PC-3 (cell line): ENCODE results near the gene TRUB2. TPM values are rescaled to one million over a fixed set of nuclear protein-coding genes. Genes with fewer than 3 reads are reported as not detected.
A peak's percentile ranks its signal among the peaks of the same experiment; 100 is the strongest.

Experiments
- ATAC-seq: fragments of 200-7000 bp; cut with Tn5 transposase; 2 replicates; pipeline ENCODE4 v1.9.1; 2020; ENCODE audit warnings: mild to moderate bottlenecking, moderate library complexity
- BruUV-seq: library from RNA; stranded (reverse); fragments of 400-500 nt; replicated peaks from 2 replicates; lab custom pipeline; 2021; lab: Mats Ljungman, UMichigan
- CTCF ChIA-PET: fragments of 300-600 bp; sonication (Branson Sonifier 250); formaldehyde crosslinking; loops from one replicate; lab custom pipeline; 2022; ENCODE audit warnings: antibody characterized with exemption; lab: Charles Lee
- POLR2A ChIA-PET: fragments of 300-600 bp; sonication (Branson Sonifier 250); formaldehyde crosslinking; loops from one replicate; lab custom pipeline; 2022; ENCODE audit warnings: antibody characterized with exemption; ENCODE audit not compliant: unreplicated experiment; lab: Charles Lee
- DNase-seq: peaks from one replicate; pipeline ENCODE4 v3.0.0-alpha.2; 2015
- H2AFZ ChIP-seq: fragments of 300-600 bp; sonication (generic); 2 replicates; pipeline ENCODE4 v1.6.0; 2016; ENCODE audit warnings: antibody characterized with exemption, low read length
- H3F3A ChIP-seq: fragments of 300-600 bp; sonication (generic); one replicate; pipeline ENCODE4 v1.6.0; 2017; ENCODE audit warnings: antibody characterized with exemption, low read length, control low read depth, mild to moderate bottlenecking; ENCODE audit not compliant: unreplicated experiment
- H3K27ac ChIP-seq: fragments of 300-600 bp; sonication (generic); 2 replicates; pipeline ENCODE4 v1.5.1; 2016; ENCODE audit warnings: mild to moderate bottlenecking, low read length
- H3K27me3 ChIP-seq: fragments of 300-600 bp; sonication (generic); 2 replicates; pipeline ENCODE4 v1.6.1; 2016; ENCODE audit warnings: low read length, mixed read lengths
- H3K36me3 ChIP-seq: fragments of 300-600 bp; sonication (generic); 2 replicates; pipeline ENCODE4 v1.6.1; 2016; ENCODE audit warnings: low read depth, mixed run types, low read length, mixed read lengths
- H3K4me1 ChIP-seq: fragments of 300-600 bp; sonication (generic); 2 replicates; pipeline ENCODE4 v1.5.1; 2016; ENCODE audit warnings: low read length; ENCODE audit not compliant: insufficient read depth
- H3K4me2 ChIP-seq: fragments of 300-600 bp; sonication (generic); 2 replicates; pipeline ENCODE4 v1.6.0; 2016; ENCODE audit warnings: low read length
- H3K4me3 ChIP-seq: fragments of 300-600 bp; sonication (generic); 2 replicates; pipeline ENCODE4 v1.5.1; 2016; ENCODE audit warnings: mild to moderate bottlenecking, low read length, mixed read lengths
- H3K79me2 ChIP-seq: fragments of 300-600 bp; sonication (generic); 2 replicates; pipeline ENCODE4 v1.6.1; 2017; ENCODE audit warnings: low read length, mixed read lengths
- H3K9ac ChIP-seq: fragments of 300-600 bp; sonication (generic); 2 replicates; pipeline ENCODE4 v1.6.0; 2016; ENCODE audit warnings: mild to moderate bottlenecking, low read length
- H3K9me2 ChIP-seq: fragments of 300-600 bp; sonication (generic); replicated peaks from 2 replicates; pipeline ENCODE4 v1.6.1; 2016; ENCODE audit warnings: mixed run types, low read length, mixed read lengths
- H3K9me3 ChIP-seq: fragments of 300-600 bp; sonication (generic); 2 replicates; pipeline ENCODE4 v1.6.1; 2016; ENCODE audit warnings: low read length, mixed read lengths
- H4K20me1 ChIP-seq: fragments of 300-600 bp; sonication (generic); 2 replicates; pipeline ENCODE4 v1.6.1; 2016; ENCODE audit warnings: low read length, mixed read lengths
- CTCF ChIP-seq: fragments of 300-600 bp; sonication (generic); conservative IDR thresholded peaks from 2 replicates; pipeline ENCODE4 v1.5.1; 2017; ENCODE audit warnings: antibody characterized with exemption, low read depth, mild to moderate bottlenecking, low read length
- EZH2 ChIP-seq: fragments of 300-600 bp; sonication (generic); IDR thresholded peaks from one replicate; pipeline ENCODE4 v1.6.1; 2017; ENCODE audit warnings: antibody characterized with exemption, mild to moderate bottlenecking, low read length; ENCODE audit not compliant: unreplicated experiment
- EZH2phosphoT487 ChIP-seq: fragments of 300-600 bp; sonication (generic); IDR thresholded peaks from 2 replicates; pipeline ENCODE4 v1.6.1; 2018; ENCODE audit warnings: mild to moderate bottlenecking, antibody characterized with exemption, low read length, borderline replicate concordance
- intact Hi-C: fragments of 100-400 bp; cut with micrococcal nuclease; formaldehyde crosslinking; loops from 2 replicates; pipeline ENCODE4 v1.9.0; 2023
- total RNA-seq: library from RNA; depleted of rRNA; stranded (reverse); fragments of >200 nt; gene quantifications from 2 replicates; pipeline ENCODE4 v1.2.3, GENCODE V29; 2014

Gene TRUB2
- total RNA-seq, 1 experiment from 2014 or later = 24.9 TPM

- TF ChIP-seq EZH2 (no peak), EZH2phosphoT487 (no peak), CTCF (no peak)
- DNase-seq (peak; percentile 30), ATAC-seq (no peak)
- Histone ChIP-seq H3K27me3 (no peaks in the 10 kb centered on the region), H4K20me1 (no peaks in the 10 kb centered on the region), H3K9ac (no peak overlapping the region), H3K9me3 (no peaks in the 10 kb centered on the region), H3K4me2 (no peak overlapping the region), H3K4me3 (no peak overlapping the region), H3K4me1 (peaks cover 24% of the 10 kb centered on the region), H3F3A (no peaks in the 10 kb centered on the region), H3K79me2 (no peaks in the 10 kb centered on the region), H2AFZ (no peak overlapping the region), H3K27ac (peak overlapping the region; percentile 43), H3K9me2 (no peaks in the 10 kb centered on the region), H3K36me3 (peaks cover 5% of the 10 kb centered on the region; the same call in 1 of the 2 replicates)
- ChIA-PET POLR2A (no interaction called here), CTCF (interaction anchor here (0.6 kb wide), 1 partner anchor 16 kb away, joined by 3 read pairs; no protein-coding TSS in a partner anchor)
- intact Hi-C loops = no loop called here
- no TSS peak for BruUV-seq
These were observed 17.3 kb downstream of the TRUB2 start for GRCh38 chr9:128304971-128305288.

- intact Hi-C loops = no loop called here
- Histone ChIP-seq H3K36me3 (peaks cover 5% of the 10 kb centered on the region; the same call in 1 of the 2 replicates), H3K4me3 (no peak overlapping the region), H3K27ac (peak overlapping the region; percentile 43), H3K4me1 (peaks cover 24% of the 10 kb centered on the region), H3K79me2 (no peaks in the 10 kb centered on the region), H2AFZ (no peak overlapping the region), H3F3A (no peaks in the 10 kb centered on the region), H4K20me1 (no peaks in the 10 kb centered on the region), H3K9me2 (no peaks in the 10 kb centered on the region), H3K9me3 (no peaks in the 10 kb centered on the region), H3K4me2 (no peak overlapping the region), H3K9ac (no peak overlapping the region), H3K27me3 (no peaks in the 10 kb centered on the region)
- ChIA-PET CTCF (interaction anchor here (0.6 kb wide), 1 partner anchor 104 kb away, joined by 4 read pairs; no protein-coding TSS in a partner anchor), POLR2A (no interaction called here)
- no peak for TF ChIP-seq EZH2
- TF ChIP-seq CTCF = no peak
- no peak for TF ChIP-seq EZH2phosphoT487
- no peak for ATAC-seq
- no TSS peak for BruUV-seq
- DNase-seq = no peak
These were observed 17.9 kb downstream of the TRUB2 start for GRCh38 chr9:128304136-128304970.
